GM12878 (cell line): ENCODE data around the gene TES. TPM values are rescaled to one million over a fixed set of nuclear protein-coding genes. Genes with fewer than 3 reads are reported as not detected.
A peak's percentile ranks its signal among the peaks of the same experiment; 100 is the strongest.

ENCODE experiments used
- ATAC-seq: fragments of 200-7000 bp; cut with Tn5 transposase; 3 replicates; pipeline ENCODE4 v1.9.1; 2020; ENCODE audit warnings: mild to moderate bottlenecking, moderate library complexity
- BruUV-seq: library from RNA; stranded (reverse); fragments of 400-500 nt; replicated peaks from 2 replicates; lab custom pipeline; 2021; lab: Mats Ljungman, UMichigan
- CTCF ChIA-PET: fragments of 300-600 bp; sonication (Branson Sonifier 250); formaldehyde crosslinking; extraction: SDS; loops from one replicate; lab custom pipeline; 2021; ENCODE audit warnings: inconsistent platforms; lab: Yijun Ruan, JAX
- POLR2A ChIA-PET: fragments of 350-600 bp; formaldehyde crosslinking; extraction: SDS; loops from one replicate; lab custom pipeline; 2021; ENCODE audit warnings: inconsistent platforms; lab: Charles Lee
- RAD21 ChIA-PET: fragments of 300-600 bp; sonication (Branson Sonifier 250); formaldehyde crosslinking; loops from one replicate; lab custom pipeline; 2023; ENCODE audit warnings: antibody characterized with exemption; ENCODE audit not compliant: unreplicated experiment; lab: Charles Lee
- SMC1A ChIA-PET: fragments of 300-600 bp; sonication (Branson Sonifier 250); formaldehyde crosslinking; loops from one replicate; lab custom pipeline; 2023; ENCODE audit not compliant: unreplicated experiment, uncharacterized antibody; lab: Charles Lee
- DNase-seq: peaks from one replicate; pipeline ENCODE4 v3.0.0-alpha.2; 2011; ENCODE audit warnings: low read depth, low spot score
- FAIRE-seq: peaks from 3 replicates; lab custom pipeline; 2011; peaks lifted over from hg19 to GRCh38; lab: Jason Lieb, UNC
- H2AFZ ChIP-seq: 2 replicates; pipeline ENCODE4 v1.6.0; 2011; ENCODE audit warnings: low read depth, low read length, control low read depth; ENCODE audit not compliant: control insufficient read depth
- H3K27ac ChIP-seq: 2 replicates; pipeline ENCODE4 v1.5.1; 2011; ENCODE audit warnings: control low read depth; ENCODE audit not compliant: control insufficient read depth, insufficient read depth
- H3K27me3 ChIP-seq, 2 experiments: replicated peaks in 1 of 2; 2 replicates each; pipeline versions ENCODE4 v1.6.0 to v1.6.1; 2011; ENCODE audit warnings: low read length in 1 of 2; ENCODE audit not compliant: control insufficient read depth in 2 of 2, insufficient read depth in 2 of 2
- H3K36me3 ChIP-seq, 2 experiments: 2 replicates each; pipeline ENCODE4 v1.5.1; 2011; ENCODE audit warnings: low read length in 1 of 2; ENCODE audit not compliant: control insufficient read depth in 2 of 2, insufficient read depth in 2 of 2
- H3K4me1 ChIP-seq: 2 replicates; pipeline ENCODE4 v1.6.1; 2011; ENCODE audit warnings: mild to moderate bottlenecking, low read length, moderate library complexity, mixed read lengths; ENCODE audit not compliant: control insufficient read depth, insufficient read depth
- H3K4me2 ChIP-seq: 2 replicates; pipeline ENCODE4 v1.6.0; 2011; ENCODE audit warnings: control low read depth; ENCODE audit not compliant: control insufficient read depth, insufficient read depth
- H3K4me3 ChIP-seq: fragments of 200-600 bp; sonication (generic); 2 replicates; pipeline ENCODE4 v1.5.1; 2016
- H3K79me2 ChIP-seq: 2 replicates; pipeline ENCODE4 v1.6.0; 2011; ENCODE audit warnings: low read length; ENCODE audit not compliant: control insufficient read depth, insufficient read depth
- H3K9ac ChIP-seq: 2 replicates; pipeline ENCODE4 v1.8.0; 2011; ENCODE audit warnings: low read length, control low read depth, mixed read lengths; ENCODE audit not compliant: control insufficient read depth, insufficient read depth
- H3K9me3 ChIP-seq: replicated peaks from 3 replicates; pipeline ENCODE4 v1.5.1; 2011; ENCODE audit warnings: mild to moderate bottlenecking, low read length; ENCODE audit not compliant: control insufficient read depth, insufficient read depth
- H4K20me1 ChIP-seq: 2 replicates; pipeline ENCODE4 v1.6.0; 2011; ENCODE audit not compliant: control insufficient read depth, insufficient read depth
- GATAD2B ChIP-seq: fragments of 450-650 bp; conservative IDR thresholded peaks from 2 replicates; pipeline ENCODE4 v1.6.1; 2017; ENCODE audit warnings: low read depth, mild to moderate bottlenecking, moderate library complexity
- HDAC2 ChIP-seq: fragments of 200-600 bp; sonication (generic); IDR thresholded peaks from 2 replicates; pipeline ENCODE4 v1.6.1; 2017
- IRF3 ChIP-seq: fragments of 450-650 bp; IDR thresholded peaks from 2 replicates; pipeline ENCODE4 v1.6.1; 2014; ENCODE audit warnings: mild to moderate bottlenecking
- IRF5 ChIP-seq: fragments of 450-650 bp; IDR thresholded peaks from 2 replicates; pipeline ENCODE4 v1.6.1; 2017; ENCODE audit warnings: borderline replicate concordance
- MLLT1 ChIP-seq: fragments of 450-650 bp; IDR thresholded peaks from 2 replicates; pipeline ENCODE4 v1.6.1; 2016; ENCODE audit warnings: mild to moderate bottlenecking
- MYB ChIP-seq: fragments of 150-350 bp; IDR thresholded peaks from 2 replicates; pipeline ENCODE4 v1.6.1; 2014; ENCODE audit warnings: mild to moderate bottlenecking, low read depth, low read length, borderline replicate concordance
- RAD21 ChIP-seq: IDR thresholded peaks from 2 replicates; pipeline ENCODE4 v1.6.1; 2011; ENCODE audit warnings: mild to moderate bottlenecking, low read depth, low read length, moderate library complexity; ENCODE audit not compliant: insufficient read depth
- SIX5 ChIP-seq: IDR thresholded peaks from 2 replicates; pipeline ENCODE4 v1.6.1; 2011; ENCODE audit warnings: mild to moderate bottlenecking, low read depth, low read length, moderate library complexity; ENCODE audit not compliant: severe bottlenecking
- SMC3 ChIP-seq: IDR thresholded peaks from 2 replicates; pipeline ENCODE4 v1.6.1; 2011; ENCODE audit warnings: low read length, improper control_type of control experiment, borderline replicate concordance
- SP1 ChIP-seq: IDR thresholded peaks from one replicate; pipeline ENCODE4 v1.6.1; 2011; ENCODE audit warnings: low read depth, low read length
- SRF ChIP-seq, 2 experiments: IDR thresholded peaks; 2 replicates each; pipeline ENCODE4 v1.6.1; 2011; ENCODE audit warnings: low read depth in 2 of 2, low read length in 2 of 2, mild to moderate bottlenecking in 1 of 2, moderate library complexity in 1 of 2
- TCF3 ChIP-seq: IDR thresholded peaks from 2 replicates; pipeline ENCODE4 v1.6.1; 2012; ENCODE audit warnings: low read depth, mild to moderate bottlenecking, low read length, borderline replicate concordance; ENCODE audit not compliant: insufficient read depth
- YY1 ChIP-seq: IDR thresholded peaks from 2 replicates; pipeline ENCODE4 v1.6.1; 2011; ENCODE audit warnings: low read depth, mild to moderate bottlenecking, low read length
- ZNF274 ChIP-seq: IDR thresholded peaks from one replicate; pipeline ENCODE4 v1.8.0; 2011; ENCODE audit not compliant: insufficient read length, insufficient read depth
- WGBS: methylation state at CpG from one replicate; pipeline ENCODE4 v1.1.6; 2016; ENCODE audit warnings: low lambda C conversion rate; ENCODE audit not compliant: insufficient replicate concordance, insufficient coverage; ENCODE audit errors: missing lambda C conversion rate; 5-methylcytosine and 5-hydroxymethylcytosine counted together
- in situ Hi-C: fragments of 300-500 bp; cut with MboI; formaldehyde crosslinking; loops from 9 replicates; pipeline ENCODE4 v1.14.3; 2018; ENCODE audit warnings: mixed read lengths
- intact Hi-C: fragments of 100-400 bp; cut with micrococcal nuclease; formaldehyde crosslinking; loops from one replicate; pipeline ENCODE4 v1.14.2; 2022; ENCODE audit not compliant: unreplicated experiment
- polyA plus RNA-seq, 11 experiments: library from polyadenylated mRNA; depleted of rRNA in 4 of 11; unstranded in 6 of 11; stranded (reverse) in 5 of 11; fragments of >200 nt; fragmentation: Nextera tagmentation in 4 of 11; fragmentation: Illumina TruSeq in 1 of 11; extraction: Ambion mirVana in 4 of 11; extraction: Trizol in 1 of 11; gene quantifications; 1 replicate in 1 of 11; 2 replicates in 10 of 11; pipeline versions ENCODE4 v1.2.1 to v1.2.3, GENCODE V29; 2011 to 2016; ENCODE audit warnings: inconsistent platforms in 2 of 11, missing spikeins in 2 of 11, low read depth in 1 of 11
- total RNA-seq, 4 experiments: library from RNA; depleted of rRNA in 3 of 4; stranded (reverse); fragments of >200 nt in 3 of 4; fragmentation: Illumina TruSeq in 1 of 4; extraction: Trizol in 1 of 4; gene quantifications; 2 replicates each; pipeline versions ENCODE4 v1.2.1 to v1.2.3, GENCODE V29; 2013 to 2021
- TF ChIP-seq, protein P1 (sequence below), 3 experiments: IDR thresholded peaks in 2 of 3; conservative IDR thresholded peaks in 1 of 3; 2 replicates each; pipeline ENCODE4 v1.5.1; 2011; ENCODE audit warnings: low read depth in 3 of 3, low read length in 3 of 3, mild to moderate bottlenecking in 3 of 3, control low read depth in 2 of 3, moderate library complexity in 2 of 3, inconsistent platforms in 1 of 3, mixed read lengths in 1 of 3; ENCODE audit not compliant: control insufficient read depth in 2 of 3, insufficient read depth in 1 of 3; ENCODE audit errors: extremely low read depth in 1 of 3
- TF ChIP-seq, protein P2 (sequence below): fragments of 450-650 bp; conservative IDR thresholded peaks from 2 replicates; pipeline ENCODE4 v1.6.1; 2017; ENCODE audit warnings: mild to moderate bottlenecking, moderate library complexity

The TES gene
- total and polyA plus RNA-seq, 10 of the 15 experiments (the other 5 are each of a cell fraction or from before 2014, with no cell fraction given), result 31.2 to 77.5 (median 59.2) TPM

GRCh38 chr7:116258734-116259133 lies 48.4 kb downstream of the TES start:
- 0% methylated on average over 2 of the region's 2 CpGs for WGBS
- DNase-seq, result peak; percentile 23
- TF ChIP-seq HDAC2 (no peak), SP1 (no peak), RAD21 (peak; percentile 92), GATAD2B (no peak), IRF3 (no peak), SMC3 (peak; percentile 85), MLLT1 (no peak), ZNF274 (no peak), SRF (IDR thresholded peaks at IDR 0.05; ENCODE audit: low read depth in 2 of 2, low read length in 2 of 2) (no peak), IRF5 (no peak), MYB (no peak), SIX5 (peak; percentile 6), YY1 (no peak), TCF3 (no peak)
- TF ChIP-seq, protein P1, sequence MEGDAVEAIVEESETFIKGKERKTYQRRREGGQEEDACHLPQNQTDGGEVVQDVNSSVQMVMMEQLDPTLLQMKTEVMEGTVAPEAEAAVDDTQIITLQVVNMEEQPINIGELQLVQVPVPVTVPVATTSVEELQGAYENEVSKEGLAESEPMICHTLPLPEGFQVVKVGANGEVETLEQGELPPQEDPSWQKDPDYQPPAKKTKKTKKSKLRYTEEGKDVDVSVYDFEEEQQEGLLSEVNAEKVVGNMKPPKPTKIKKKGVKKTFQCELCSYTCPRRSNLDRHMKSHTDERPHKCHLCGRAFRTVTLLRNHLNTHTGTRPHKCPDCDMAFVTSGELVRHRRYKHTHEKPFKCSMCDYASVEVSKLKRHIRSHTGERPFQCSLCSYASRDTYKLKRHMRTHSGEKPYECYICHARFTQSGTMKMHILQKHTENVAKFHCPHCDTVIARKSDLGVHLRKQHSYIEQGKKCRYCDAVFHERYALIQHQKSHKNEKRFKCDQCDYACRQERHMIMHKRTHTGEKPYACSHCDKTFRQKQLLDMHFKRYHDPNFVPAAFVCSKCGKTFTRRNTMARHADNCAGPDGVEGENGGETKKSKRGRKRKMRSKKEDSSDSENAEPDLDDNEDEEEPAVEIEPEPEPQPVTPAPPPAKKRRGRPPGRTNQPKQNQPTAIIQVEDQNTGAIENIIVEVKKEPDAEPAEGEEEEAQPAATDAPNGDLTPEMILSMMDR (IDR thresholded peaks at IDR 0.05 in 2 of 3, conservative IDR thresholded peaks at IDR 0.05 in 1 of 3; ENCODE audit: control insufficient read depth in 2 of 3, extremely low read depth in 1 of 3, insufficient read depth in 1 of 3, low read depth in 3 of 3, low read length in 3 of 3), result peak; percentile 53 to 76 (median 65); a peak in 5 of 6 replicates
- TF ChIP-seq, protein P2, sequence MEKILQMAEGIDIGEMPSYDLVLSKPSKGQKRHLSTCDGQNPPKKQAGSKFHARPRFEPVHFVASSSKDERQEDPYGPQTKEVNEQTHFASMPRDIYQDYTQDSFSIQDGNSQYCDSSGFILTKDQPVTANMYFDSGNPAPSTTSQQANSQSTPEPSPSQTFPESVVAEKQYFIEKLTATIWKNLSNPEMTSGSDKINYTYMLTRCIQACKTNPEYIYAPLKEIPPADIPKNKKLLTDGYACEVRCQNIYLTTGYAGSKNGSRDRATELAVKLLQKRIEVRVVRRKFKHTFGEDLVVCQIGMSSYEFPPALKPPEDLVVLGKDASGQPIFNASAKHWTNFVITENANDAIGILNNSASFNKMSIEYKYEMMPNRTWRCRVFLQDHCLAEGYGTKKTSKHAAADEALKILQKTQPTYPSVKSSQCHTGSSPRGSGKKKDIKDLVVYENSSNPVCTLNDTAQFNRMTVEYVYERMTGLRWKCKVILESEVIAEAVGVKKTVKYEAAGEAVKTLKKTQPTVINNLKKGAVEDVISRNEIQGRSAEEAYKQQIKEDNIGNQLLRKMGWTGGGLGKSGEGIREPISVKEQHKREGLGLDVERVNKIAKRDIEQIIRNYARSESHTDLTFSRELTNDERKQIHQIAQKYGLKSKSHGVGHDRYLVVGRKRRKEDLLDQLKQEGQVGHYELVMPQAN, result no peak

More at GRCh38 chr7:116258734-116259133, 48.4 kb downstream of the TES start:
- CTCF ChIA-PET, result interaction anchor here (0.6 to 9.4 kb wide), 32 partner anchors 9 to 555 kb away, joined by 3 to 169 read pairs (median 4); no protein-coding TSS in a partner anchor
- POLR2A ChIA-PET, result no interaction called here
- in situ Hi-C loops (no loop called here), intact Hi-C loops (loop anchor here (1.0 to 2.0 kb wide), 4 partner anchors 268 to 550 kb away; no protein-coding TSS in a partner anchor)
- H3K79me2 ChIP-seq, result no peaks in the 10 kb centered on the region
- no peak overlapping the region for H2AFZ ChIP-seq
- SMC1A ChIA-PET, result interaction anchor here (0.7 to 8.1 kb wide), 20 partner anchors 9 to 551 kb away, joined by 3 to 156 read pairs (median 4); no protein-coding TSS in a partner anchor
- H3K9me3 ChIP-seq, result no peaks in the 10 kb centered on the region
- H3K36me3 ChIP-seq, result peaks cover 0 to 2% of the 10 kb centered on the region in 2 experiments; a peak in 2 of 4 replicates
- H3K27me3 ChIP-seq, result no peaks in the 10 kb centered on the region
- no peak overlapping the region for H3K4me3 ChIP-seq
- ATAC-seq (peak; percentile 59), FAIRE-seq (peak; percentile 56)
- no TSS peak for BruUV-seq
- H3K9ac ChIP-seq, result no peak overlapping the region
- H4K20me1 ChIP-seq, result no peaks in the 10 kb centered on the region
- no peak overlapping the region for H3K4me2 ChIP-seq
- H3K4me1 ChIP-seq, result no peaks in the 10 kb centered on the region
- H3K27ac ChIP-seq, result no peak overlapping the region
- RAD21 ChIA-PET, result interaction anchor here (0.9 to 6.5 kb wide), 10 partner anchors 78 to 335 kb away, joined by 3 to 50 read pairs (median 4); no protein-coding TSS in a partner anchor
